GM04504 (cell line): Measurements from ENCODE around the gene CLN6.

Experiments
- DNase-seq: peaks from one replicate; pipeline ENCODE4 v3.0.0-alpha.2; 2012; ENCODE audit warnings: low read depth

The CLN6 gene

DNA sequence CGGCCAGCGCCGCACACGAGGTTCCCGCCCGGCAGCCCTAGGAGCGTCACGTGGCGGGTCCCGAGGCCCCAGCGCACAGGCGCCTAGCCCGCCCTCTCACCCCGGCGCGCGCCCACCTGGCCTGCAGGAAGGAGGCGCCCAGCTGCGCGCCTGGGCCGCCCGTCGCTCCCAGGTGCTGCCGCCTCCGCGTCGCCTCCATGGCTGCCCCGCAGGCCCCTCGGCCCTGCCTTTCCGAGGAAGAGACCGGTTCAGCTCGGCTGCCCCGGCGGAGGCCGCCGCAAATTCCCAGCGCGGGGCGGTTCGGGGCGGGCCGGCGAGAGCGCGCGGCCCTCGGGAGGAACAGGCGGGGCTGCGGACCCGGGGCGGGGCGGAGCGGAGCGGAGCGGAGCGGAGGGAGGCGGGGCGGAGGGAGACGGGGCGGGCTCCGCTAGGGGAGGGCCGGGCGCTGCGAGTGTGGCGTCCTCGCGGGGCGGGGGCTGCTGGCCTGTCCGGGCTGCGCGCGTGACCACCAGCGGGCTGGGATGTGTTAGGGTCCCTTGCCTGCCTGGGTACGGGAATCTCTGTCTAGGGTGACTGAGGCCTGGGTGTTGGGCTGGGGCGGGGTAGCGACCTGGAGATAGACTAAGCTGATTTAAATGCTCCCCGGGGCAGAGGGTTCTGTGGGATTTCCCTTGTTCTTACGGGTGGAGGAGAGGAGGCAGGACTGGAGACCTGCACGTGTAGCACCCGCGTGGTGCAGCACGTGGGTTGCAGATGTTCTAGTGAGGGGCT lies at the start of gene CLN6:
CLN6 (minus strand) TSS at position 343 of the 771 bp plus-strand sequence; CDS start at position 199, 144 bp downstream.
- peak; percentile 48 for DNase-seq

DNA sequence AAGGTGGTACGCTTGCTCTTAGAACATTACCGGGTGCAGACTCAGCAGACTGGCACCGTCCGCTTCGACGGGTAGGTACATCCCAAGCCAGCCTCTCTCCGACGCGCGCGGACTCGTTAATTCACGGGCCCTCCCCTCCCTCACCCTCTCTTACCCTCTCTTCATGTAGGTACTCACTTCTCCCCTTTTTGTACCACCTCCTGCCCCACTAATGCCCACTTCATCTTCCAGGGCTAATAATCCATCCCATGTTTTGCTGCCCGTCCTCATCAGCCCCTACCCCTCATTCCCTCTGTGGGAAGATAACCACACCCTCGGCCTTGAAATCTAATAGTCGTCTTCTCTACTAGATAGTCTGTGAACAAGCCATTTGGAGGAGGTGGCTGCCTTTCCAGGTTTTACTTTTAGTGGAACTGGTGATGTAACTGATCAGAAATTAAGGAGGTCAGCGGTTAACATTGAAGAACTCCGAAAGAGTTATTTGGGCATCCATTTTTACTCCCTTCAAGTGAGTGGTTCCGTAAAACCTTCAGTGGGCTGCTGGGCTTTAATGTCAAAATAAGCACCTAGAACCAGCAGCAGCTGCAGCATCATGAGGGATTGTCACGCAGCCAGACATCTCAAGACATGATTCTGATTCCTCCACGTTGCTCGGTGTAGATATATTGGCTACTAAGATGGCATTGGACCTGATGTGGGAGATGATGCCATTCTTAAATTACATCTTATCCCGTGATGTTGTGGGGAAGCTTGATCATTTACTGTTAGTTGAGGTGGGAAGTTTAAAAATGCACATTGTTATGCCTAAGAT lies 49.3 kb upstream of the CLN6 start:
- DNase-seq, result no peak

- DNase-seq, result no peak
Measured at GRCh38 chr15:68278345-68278594, 48.7 kb upstream of the CLN6 start.

- peak; percentile 83 for DNase-seq
Measured at GRCh38 chr15:68277603-68278344, 48.2 kb upstream of the CLN6 start, which contains the start of gene FEM1B. FEM1B (plus strand) TSS chr15:68277745; CDS start chr15:68278418, 673 bp downstream.

DNA sequence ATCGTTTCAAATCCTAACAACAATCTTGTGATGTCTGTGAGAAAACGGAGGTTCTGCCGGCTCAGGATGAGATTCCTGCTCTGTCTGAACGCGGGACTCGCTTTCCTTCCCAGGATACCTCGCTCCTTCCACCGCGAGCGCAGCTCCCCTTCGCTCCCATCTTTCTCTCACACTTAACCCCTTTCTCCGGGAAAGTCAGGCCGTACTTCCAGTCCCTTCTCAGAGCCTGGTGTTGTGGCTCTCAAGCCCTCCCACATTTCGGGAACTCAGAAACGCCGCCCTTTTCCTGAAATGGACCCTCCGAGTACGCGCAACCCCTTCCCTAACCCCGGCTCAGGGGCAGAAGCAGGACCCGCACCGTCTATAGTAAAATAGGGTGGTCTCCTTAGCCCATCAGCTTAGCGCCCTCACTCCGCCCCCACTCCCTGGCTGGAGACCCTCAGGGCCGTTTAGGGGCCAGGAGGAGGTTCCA lies 47.6 kb upstream of the CLN6 start:
- DNase-seq, result no peak

GRCh38 chr15:68276668-68277067 lies 47.1 kb upstream of the CLN6 start:
- DNase-seq, result no peak

DNA sequence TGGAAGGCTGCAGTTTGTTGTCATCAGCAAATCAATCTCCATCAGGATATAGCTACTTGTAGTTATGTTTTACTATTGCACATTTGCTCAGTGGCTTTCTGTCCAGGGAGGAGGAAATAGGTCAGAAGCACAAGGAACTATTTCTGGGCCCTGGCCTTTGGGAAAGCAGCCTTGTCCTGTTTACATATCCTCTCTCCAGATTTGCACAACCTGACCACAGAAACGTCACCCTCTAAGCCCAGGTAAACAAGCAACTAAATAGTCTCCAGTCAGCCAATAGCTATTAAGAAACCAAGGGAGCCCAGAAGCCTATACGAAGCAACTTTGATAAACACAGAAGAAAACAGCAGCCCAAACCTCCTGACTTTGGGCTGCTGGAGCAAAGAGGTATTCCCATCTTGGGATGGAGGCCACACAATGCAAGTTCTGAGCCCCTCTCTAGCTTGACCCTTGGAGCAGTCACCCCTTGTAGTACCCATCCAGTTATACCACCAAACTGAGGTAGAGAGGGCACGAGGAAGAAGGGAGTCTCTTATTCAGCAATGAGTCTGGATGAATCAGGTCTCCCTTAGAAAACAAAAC lies 45.7 kb upstream of the CLN6 start:
- no peak for DNase-seq

DNA sequence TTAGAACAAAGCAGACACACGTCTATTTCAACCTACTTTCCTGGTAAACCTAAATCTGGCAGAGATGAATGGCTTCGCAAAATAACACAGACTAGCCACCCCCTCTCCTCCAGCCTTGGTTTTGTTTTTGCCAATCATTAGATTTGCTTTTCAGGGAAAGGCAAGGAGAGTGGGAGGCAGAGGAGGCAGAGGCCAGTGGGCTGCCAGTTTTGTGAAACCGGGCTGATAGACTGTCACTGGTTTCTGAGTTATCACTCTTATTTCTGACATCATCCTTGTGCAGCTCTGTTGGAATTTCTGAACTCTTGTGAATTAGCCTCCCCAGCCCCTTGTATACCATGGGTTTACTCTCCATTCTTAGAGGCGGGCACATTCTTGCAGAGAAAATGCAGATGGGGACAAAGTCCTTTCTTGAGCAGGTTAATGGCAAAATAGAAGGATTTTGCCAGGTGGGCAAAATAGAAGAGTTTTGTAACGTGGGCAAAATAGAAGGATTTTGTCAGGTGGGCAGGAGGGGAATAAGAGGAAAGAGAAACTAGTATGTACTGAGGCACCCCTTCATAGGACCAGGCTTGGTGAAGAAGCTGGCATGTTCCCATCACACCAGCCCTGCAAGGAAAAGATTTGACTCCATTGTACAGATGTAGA lies 44.8 kb upstream of the CLN6 start:
- no peak for DNase-seq

DNA sequence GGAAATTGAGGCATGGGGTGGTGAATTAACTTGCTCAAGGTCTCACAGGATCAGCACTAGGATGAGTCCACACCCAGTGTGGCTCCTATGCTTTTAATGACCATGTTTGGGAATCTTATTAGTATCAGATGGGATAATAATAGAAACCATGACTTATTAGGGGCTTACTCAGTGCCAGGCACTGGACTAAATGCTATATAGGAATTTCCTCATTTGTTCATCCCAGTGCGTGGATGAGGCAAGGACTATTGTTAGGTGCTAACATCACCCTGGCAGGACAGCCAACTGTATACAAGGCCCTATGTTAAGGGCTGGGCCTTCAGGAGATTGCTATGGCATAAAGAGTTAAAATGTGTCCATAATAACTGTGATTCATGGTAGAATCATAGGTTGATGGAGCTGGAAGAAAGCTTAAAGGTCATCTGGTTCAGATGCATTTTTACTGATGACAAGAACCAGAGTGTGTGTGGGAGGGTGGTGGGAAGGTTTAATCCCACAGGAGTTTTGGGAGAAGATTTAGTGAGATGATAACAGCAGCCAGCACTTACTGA lies 43.3 kb upstream of the CLN6 start:
- peak; percentile 54 for DNase-seq

- DNase-seq, result peak; percentile 46
Measured at GRCh38 chr15:68271854-68272471, 42.4 kb upstream of the CLN6 start.

GRCh38 chr15:68268405-68268804 lies 38.9 kb upstream of the CLN6 start:
- no peak for DNase-seq

- DNase-seq, result no peak
Measured at GRCh38 chr15:68265674-68266073, 36.1 kb upstream of the CLN6 start.

GRCh38 chr15:68265081-68265480 lies 35.6 kb upstream of the CLN6 start:
- no peak for DNase-seq

DNA sequence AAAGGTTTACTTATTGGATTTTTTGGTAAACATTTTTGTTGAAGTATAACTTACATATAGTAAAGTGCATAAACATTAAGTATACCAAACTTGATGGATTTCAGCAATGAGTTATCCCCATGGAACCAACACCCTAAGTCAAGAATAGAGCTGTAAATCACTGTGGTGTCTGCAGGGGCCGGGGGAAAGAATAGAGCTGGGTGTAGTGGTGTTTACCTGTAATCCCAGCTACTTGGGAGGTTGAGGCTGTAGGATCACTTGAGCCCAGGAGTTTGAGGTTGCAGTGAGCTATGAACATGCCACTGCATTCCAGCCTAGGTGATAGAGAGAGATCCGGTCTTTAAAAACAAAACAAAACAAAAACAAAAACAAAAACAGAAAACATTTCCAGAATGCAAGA lies 34.8 kb upstream of the CLN6 start:
- no peak for DNase-seq

DNA sequence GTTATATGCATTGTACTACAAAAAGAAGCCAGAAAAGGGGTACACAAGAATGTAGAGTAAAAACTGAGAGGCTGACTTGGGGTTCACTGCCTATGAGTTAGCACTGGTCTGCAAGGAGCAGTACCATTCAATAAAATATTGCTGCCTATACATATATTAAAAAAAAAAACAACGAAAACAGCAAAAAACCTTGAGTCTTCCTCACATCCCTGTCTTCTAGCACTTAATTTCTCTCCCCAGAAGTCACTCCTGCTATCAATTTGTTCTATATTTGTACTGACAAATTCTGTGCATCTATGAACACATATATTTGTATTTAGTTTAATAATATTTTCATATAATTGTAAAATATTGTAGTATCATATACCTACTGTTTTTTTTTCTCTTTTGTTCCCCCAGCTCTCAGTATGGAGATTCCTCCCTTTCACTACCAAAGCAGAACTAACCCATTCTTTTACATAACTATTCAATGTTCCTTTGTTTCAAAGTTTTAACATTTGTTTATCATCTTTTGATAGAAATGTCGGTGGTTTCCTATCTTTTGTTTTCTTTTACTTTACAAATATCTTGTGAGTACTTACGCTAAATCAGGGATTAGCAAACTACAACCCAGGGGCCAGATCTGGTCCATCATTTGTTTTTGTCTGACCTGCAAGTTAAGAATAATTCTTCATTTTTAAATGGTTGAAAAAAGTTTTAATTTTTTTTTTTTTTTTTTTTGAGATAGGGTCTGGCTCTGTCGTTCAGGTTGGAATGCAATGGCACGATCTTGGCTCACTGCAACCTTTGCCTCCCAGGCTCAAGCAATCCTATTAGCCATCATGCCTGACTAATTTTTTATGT lies 33.2 kb upstream of the CLN6 start:
- no peak for DNase-seq

DNA sequence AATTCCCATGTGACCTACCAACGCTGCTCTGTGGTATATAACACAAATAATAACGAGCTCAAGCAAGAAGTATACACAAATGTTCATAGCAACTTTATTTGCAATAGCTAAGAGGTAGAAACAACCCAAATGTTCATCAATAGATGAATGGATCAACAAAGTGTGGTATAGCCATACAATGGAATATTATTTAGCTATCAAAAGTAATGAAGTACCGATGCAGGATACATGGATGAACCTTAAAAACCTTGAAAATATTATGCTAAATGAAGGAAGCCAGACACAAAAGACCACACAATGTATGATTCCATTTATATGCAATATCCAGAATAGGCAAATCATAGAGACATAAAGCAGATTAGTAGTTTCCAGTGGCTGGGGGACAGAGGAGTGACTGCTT lies 32.5 kb upstream of the CLN6 start:
- DNase-seq, result no peak

- no peak for DNase-seq
Measured at GRCh38 chr15:68261241-68261640, 31.7 kb upstream of the CLN6 start.

DNA sequence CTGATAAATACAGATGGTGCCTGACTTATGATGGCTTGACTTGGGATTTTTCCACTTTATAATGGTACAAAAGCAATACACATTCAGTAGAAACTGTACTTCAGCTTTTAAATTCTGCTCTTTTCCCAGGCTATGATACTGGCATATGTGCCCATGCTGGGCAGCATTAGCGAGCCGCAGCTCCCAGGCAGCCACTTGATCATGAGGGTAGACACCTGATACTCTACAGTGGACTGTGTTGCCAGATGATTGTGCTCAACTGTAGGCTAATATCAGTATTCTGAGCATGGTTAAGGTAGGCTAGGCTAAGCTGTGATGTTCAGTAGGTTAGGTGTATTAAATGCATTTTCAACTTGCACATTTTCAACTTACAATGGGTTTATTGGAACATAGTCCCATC lies 30.4 kb upstream of the CLN6 start:
- DNase-seq, result no peak

DNA sequence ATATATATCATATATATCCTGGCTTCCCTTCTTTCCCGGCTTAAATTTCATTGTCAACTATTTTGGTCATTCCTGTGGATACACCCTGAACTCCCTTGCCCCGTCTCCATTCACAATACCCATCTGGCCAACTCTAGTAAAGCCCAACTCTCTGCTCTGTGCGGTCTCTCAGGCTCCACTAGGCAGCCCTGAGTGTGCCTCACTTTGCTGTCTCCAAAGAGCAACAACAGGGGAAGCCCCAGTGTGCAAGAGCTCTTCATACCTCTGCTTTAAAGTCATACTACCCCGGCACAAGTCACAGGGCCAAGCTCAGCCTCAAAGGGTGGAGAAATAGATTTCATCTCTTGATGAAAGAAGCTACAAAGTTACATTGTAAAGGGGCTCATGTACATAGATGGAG lies 29.2 kb upstream of the CLN6 start:
- DNase-seq, result no peak
